Fibroblast of upper back skin (primary cell): ENCODE results near the gene USP37.

ENCODE experiments used
- DNase-seq: peaks from one replicate; pipeline ENCODE4 v3.0.0-alpha.2; 2013

Gene USP37

DNA sequence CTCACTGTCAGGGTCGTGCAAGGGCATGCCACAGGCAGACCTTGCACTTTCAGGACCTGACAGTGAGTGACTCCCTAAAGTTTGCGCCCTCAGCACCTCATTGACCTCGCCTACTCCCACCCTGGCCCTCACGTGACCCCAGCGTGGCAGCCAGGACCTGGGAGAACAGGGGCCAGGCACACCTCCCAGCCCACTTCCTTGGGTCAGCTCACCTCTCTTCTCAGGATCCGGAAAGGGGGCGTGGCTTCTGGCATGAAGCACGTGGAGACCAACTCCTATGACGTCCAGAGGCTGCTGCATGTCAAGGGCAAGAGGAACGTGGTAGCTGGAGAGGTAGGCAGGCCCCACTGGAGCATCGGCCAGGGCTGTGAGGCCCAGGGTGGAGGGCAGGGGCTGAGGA, 140.4 kb downstream of the USP37 start:
- no peak for DNase-seq

- DNase-seq: no peak
These were observed 142.6 kb downstream of the USP37 start for GRCh38 chr2:218425531-218425930.

GRCh38 chr2:218423584-218423983, 144.6 kb downstream of the USP37 start:
- DNase-seq: no peak

- no peak for DNase-seq
These were observed 145.6 kb downstream of the USP37 start for GRCh38 chr2:218422403-218423086.

- DNase-seq: no peak
These were observed 147.1 kb downstream of the USP37 start for GRCh38 chr2:218421027-218421426.

GRCh38 chr2:218419630-218420216, 148.4 kb downstream of the USP37 start:
- DNase-seq: no peak

GRCh38 chr2:218418717-218419458, 149.3 kb downstream of the USP37 start, which contains the start of gene VIL1:
Gene VIL1 (plus strand): TSS chr2:218419123. CDS start chr2:218423779, 4,656 bp downstream.
- no peak for DNase-seq

DNA sequence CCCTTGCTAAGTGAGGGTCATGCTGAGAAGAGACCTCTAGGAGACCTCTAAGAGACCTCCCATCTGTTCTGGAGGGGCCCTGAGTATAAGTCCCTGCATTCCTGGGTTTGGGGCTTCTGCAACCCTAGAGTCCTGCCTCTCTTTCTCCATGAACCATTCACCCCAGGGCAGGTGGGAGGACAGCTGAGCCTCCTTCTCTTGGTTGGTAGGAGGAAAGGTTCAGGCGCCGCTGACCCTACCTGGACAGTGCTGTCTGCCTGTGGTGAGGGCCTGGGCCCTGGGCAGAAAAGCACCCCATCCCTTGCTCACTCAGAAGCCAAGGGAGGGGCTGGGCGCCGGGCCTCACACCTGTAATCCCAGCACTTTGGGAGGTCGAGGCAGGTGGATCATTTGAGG, 149.8 kb downstream of the USP37 start:
- no peak for DNase-seq

GRCh38 chr2:218407717-218408116, 160.4 kb downstream of the USP37 start:
- DNase-seq: no peak

- peak; percentile 51 for DNase-seq
These were observed 161.1 kb downstream of the USP37 start for GRCh38 chr2:218406949-218407618.

DNA sequence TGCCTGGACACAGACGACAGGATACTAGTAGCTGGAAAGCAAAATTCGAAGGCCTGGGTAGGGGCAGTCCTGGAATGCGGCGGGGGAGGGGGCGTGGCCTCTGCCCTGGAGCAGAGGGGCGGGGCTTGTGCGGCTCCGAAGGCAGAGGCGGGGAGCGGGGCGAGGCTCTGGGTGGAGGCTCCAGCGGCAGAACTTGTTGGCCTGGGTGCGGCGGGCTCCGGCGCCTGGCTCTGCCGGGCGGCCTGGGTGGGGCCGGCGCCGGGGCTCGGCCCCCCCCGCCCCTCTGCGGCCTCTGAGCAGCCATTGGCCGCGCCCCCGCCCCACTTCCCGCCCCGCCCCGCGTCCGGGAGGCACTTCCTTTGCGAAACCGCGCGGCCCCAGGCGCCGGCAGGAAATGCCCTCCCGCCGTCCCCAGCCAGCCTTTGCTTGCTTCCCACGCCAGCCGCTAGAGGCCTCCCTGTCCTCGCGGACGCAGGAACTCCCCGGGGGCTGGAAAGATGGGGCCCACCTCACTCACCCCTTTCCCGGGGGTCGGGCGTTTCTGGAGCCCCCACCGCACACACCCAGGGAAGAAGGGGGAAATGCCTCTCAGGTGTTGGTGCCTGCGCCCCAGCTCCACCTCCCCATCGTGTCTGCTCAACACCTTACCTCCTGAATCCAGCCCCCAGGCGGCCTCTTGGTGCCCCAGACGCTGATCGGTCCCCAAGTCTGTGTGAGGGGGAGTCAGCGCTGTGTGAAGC, 161.8 kb downstream of the USP37 start:
- DNase-seq: peak; percentile 94

GRCh38 chr2:218405746-218406208, 162.4 kb downstream of the USP37 start:
- DNase-seq: no peak

GRCh38 chr2:218405086-218405745, 162.9 kb downstream of the USP37 start:
- no peak for DNase-seq

- DNase-seq: no peak
These were observed 163.6 kb downstream of the USP37 start for GRCh38 chr2:218404351-218405085.

DNA sequence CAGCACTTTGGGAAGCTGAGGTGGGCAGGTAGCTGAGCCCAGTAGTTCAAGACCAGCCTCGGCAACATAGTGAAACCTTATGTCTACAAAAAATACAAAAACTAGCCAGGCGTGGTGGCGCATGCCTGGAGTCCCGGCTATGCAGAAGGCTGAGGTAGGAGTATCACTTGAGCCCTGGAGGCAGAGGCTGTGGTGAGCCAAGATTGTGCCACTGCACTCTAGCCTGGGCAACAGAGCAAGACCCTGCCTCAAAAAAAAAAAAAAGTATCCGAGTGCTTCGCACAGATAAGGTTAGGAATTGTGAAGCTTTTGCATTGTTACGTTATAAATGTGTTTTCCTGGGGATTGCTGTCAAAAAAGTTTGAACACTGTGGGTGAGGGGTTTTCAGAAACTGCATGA, 164.3 kb downstream of the USP37 start:
- no peak for DNase-seq

DNA sequence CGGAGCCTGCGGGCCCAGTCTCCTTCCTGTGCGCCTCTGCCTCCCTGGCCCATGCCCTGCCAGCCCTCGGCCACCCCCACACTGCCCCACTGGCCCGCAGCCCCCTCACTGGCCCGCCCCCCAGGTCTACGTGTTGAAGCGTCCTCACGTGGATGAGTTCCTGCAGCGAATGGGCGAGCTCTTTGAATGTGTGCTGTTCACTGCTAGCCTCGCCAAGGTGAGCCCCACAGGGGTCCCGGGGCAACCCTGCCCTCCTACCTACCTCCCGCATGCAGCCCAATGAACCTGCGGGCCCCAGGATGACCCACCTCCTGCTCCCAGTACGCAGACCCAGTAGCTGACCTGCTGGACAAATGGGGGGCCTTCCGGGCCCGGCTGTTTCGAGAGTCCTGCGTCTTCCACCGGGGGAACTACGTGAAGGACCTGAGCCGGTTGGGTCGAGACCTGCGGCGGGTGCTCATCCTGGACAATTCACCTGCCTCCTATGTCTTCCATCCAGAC, 165.2 kb downstream of the USP37 start:
- DNase-seq: no peak

DNA sequence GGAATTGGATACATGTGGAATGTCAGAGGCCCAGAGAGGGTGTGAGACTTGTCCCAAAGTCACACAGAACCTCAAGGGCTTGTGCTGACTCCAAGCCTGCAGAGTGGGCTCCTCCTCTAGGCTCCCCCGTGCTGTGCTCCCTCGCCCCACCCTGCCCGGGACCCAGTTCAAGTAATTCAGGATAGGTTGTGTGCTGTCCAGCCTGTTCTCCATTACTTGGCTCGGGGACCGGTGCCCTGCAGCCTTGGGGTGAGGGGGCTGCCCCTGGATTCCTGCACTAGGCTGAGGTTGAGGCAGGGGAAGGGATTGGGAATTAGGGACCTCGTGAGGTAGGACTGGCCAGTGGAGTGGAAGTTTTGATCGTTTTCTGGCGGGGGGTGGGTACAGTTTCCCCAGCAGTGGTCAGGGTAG, 165.7 kb downstream of the USP37 start:
- no peak for DNase-seq

GRCh38 chr2:218401890-218402289, 166.3 kb downstream of the USP37 start:
- no peak for DNase-seq

GRCh38 chr2:218400930-218401881, 166.9 kb downstream of the USP37 start:
- DNase-seq: no peak
